ENCODE data around the gene TRMU.
"Not testable (repeated sequence)": the region's sequence is repeated elsewhere in the genome, so short reads cannot be mapped to it uniquely, and the experiment has no call there.

Gene TRMU

DNA sequence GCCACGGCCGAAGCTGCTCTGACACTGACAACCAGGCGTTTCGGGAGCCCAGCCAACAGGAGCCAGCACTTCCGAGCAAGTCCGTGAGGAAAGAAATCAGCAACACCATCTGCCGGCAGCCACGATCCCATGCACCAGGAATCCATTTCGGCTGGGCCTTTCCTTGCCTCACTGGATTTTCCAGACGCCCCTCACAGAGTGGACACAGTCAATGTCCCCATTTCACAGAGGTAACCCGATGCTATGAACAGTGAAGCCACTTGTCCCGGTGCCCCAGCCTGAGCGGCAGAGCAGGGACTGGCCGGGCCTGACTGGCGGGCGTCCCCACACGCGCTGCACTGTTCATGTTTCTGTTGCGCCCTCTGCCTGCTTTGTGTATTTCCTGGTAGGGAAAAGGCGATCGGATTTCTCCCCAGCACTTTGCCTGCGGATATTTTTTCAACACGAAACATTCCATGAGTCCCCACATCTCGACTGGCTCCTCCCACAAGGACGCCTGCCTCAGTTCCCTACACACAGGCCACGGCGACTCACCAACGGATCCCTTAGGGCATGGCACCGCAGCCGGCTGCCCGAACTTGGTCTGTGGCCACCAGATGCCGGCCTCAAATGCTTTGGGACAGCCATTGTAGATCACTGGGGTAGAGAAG, 55.3 kb downstream of the TRMU start:
- DNase-seq = no peak

GRCh38 chr22:46391486-46392136, 56.1 kb downstream of the TRMU start:
- DNase-seq = no peak

- no peak for DNase-seq
Measured at GRCh38 chr22:46392137-46392844, 56.8 kb downstream of the TRMU start.

DNA sequence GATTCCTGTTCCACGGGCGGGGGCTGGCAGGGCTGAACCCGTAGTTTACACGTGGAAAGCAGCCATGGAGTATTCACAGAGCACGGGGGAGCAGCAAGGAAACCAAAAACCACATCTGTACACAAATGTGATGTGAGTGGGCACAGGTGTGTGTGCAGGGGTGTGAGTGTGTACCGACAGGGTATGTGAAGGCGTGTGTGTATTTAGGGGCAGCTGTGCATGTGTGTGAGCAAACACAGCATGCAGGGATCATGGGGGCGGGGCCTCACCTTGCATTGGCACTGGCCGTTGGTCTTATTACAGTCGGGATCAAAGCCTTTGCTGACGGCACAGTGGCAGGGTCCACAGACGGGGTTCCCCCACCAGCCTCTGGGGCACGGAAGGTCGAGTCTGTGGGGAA, 58.4 kb downstream of the TRMU start:
- no peak for DNase-seq

DNA sequence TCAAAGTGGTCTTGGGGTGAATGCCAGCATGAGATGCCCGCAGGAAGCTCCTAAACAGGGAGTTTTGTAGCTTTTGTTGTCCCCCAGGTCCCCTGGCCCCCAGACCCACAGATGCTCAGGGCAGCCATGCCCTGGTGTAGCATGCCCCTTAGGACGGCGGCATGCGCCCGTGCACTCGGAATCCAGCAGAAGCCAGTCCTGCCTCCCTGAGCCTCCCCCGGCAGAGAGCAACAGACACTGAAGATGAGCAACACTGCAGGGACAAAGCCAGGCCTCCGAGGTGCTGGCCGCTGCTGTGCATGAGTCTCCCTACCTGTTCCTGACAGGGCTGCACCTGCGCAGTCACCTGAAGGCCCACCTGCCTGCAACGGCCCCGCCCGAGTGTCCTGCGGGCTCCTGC, 59.1 kb downstream of the TRMU start:
- DNase-seq = no peak

DNA sequence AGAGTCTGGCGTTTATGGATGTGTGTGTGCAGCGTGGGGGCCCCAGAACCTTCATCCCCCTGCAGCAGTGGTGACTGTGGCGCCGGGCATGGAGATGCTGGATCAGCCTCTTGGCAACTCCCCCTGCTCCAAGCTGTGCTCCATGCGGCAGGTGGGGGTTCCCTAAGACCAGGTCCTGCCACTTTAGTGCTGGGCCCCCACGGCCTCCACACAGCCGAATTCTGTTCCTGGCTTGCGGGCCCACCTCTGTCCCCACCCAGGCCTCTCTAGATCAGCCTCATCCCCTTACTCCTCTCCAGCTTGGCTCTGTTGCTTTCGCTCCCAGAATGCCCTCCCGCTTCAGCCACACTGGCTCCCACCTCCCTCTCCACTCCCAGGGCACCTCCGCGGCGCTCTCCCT, 59.6 kb downstream of the TRMU start:
- no peak for DNase-seq

DNA sequence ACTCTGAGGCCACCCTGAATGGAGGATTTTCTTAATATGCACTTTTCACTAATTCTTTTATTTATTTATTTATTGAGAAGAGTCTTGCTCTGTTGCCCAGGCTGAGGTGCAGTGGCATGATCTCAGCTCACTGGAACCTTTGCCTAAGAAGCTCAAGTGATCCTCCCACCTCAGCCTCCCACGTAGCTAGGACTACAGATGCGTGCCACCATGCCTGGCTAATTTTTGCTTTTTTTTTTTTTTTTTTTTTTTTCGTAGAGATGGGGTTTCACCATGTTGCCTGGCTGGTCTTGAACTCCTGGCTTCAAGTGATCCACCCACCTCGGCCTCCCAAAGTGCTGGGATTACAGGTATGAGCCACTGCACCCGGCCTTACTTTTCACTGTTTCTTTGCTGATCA, 61.5 kb downstream of the TRMU start:
- not testable (repeated sequence) for DNase-seq

DNA sequence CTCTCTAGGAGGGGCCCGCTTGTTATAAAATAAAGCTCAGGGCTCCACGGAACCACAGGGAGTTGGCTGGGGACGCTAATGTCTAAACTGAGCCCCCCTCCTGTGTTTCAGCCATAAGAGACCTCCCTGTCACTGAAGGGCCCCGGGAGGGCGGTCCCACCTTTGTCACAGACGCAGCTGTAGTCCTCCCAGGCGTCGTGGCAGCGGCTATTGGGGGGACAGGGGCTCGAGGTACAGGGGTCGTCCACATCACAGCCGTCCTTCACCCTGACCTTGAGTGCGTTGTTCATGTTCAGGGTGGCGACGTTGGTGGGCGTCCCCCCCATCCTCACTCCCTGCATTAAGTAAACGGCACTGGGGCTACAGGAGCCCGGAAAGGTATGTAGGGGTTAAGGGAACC, 62.0 kb downstream of the TRMU start:
- DNase-seq = no peak

DNA sequence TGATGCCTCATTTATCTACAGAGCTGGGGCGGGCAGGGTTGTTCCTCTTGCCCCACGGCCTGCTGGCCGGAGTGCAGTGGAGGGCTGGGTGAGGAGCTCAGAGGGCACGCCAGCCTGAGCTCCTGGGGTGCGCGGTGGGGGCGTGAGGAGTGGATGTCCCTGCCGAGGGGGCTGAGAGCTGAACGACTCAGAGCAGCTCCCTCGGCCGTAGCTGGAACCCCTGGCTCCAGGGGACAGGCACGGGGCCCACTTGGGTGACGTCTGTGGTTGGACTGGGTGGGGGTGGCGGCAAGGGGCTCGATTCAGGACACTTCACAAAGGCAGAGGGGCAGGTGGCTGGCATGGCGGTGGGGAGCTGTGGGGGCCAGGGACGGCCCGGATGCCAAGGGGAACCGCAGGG, 62.4 kb downstream of the TRMU start:
- no peak for DNase-seq

DNA sequence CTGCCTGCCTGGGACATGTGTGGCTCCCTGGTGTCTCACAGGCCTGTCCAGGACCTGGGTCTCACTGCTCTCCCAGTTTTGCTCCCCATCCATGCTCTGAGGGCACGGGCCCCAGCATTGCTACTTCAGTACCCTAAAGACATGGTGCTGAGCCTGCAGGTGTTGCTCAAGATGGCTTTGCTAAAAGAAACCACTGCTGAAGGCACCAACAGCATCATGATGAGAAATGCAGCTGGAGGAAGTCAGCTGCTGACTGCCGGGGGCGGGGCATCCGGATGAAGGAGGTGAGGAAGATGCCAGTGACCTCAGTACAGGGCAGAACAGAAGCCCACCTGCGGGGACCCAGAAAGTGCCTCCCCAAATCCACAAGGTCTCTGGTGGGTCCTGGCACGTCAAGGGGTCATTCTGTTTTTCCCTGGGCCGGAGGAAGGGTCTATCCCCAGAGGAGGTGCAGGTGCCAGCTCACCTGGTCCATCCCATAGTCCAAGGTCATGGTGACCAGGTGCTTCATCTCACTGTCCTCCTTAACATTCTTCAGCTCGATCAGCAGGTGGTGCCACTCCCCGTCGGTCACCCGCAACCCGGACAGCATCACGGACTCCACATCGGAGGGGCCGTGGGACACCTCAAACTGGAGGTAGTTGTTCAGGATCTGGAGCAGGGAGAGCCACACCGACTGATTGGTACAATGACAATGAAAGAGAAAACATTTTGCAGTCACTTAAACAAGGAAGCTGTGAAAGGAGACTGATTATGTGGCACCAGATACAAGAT, 63.9 kb downstream of the TRMU start:
- DNase-seq = no peak

GRCh38 chr22:46401370-46401769, 65.9 kb downstream of the TRMU start:
- DNase-seq = no peak

GRCh38 chr22:46402505-46402904, 67.0 kb downstream of the TRMU start:
- DNase-seq = no peak

- not testable (repeated sequence) for DNase-seq
Measured at GRCh38 chr22:46403880-46404279, 68.4 kb downstream of the TRMU start.

DNA sequence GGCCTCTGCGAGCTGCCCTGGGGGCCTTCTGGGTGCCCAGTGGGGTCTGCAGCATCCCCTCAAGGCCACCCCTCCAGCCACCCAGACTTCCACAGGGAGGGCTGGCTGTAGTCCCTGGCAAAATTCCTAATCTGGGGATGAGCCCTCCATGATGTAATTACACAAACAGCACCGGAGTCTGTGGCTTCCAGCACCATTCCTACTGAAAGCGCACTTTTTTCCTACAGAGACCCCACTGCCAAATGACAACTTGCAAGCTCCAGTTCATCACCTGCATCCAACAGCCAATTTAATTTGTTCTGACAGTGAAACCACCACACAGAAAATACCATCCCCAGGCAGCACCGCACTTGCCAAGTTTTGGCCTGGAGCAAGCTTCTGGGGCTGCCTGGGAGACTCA, 70.4 kb downstream of the TRMU start:
- DNase-seq = no peak

DNA sequence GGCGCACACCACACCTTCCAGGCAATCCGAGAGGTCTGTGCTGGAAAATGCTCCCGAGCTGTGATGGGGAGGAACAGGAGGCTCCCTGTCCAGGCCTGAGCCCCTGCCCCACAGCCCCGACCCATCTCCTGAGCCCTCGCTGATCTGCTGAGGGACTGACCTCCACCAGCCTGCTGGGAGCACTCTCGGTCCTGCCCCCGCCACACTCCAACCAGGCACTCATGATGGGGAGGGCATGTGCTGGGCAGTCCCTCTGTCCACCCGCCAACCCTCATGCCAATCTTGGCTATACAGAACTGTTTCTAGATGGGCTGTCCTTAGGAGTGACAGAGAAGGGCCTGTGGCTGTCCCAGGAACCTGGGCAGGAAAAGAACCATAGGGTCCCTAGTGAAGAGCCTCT, 70.8 kb downstream of the TRMU start:
- DNase-seq = no peak

DNA sequence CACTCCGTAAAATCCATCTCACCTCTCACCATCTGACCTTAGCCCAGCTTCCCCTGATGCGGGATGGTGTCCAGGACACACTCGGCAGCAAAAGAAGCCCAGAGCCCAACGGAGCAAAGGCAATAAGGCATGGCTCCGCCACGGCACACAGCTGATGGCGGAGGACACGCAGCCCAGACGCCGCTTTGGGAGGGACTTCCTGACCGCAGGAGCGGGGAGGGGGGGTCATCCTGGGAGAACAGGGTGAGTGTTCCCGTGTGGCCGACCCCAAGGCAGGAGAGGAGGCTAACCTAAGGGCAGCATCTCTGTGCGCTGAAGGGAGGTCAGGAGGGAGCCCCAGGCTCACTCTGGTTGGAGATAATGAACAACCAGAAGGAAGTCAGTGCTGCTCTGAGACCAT, 71.3 kb downstream of the TRMU start:
- DNase-seq = no peak

Data from NCI-H2107 (cell line).